Measurements from ENCODE around the gene UBE4A. TPM values are rescaled to one million over a fixed set of nuclear protein-coding genes. Genes with fewer than 3 reads are reported as not detected.

Gene UBE4A
- total and polyA plus RNA-seq, 2 experiments from 2014 or later = 11.8 to 42.2 TPM

- peaks cover 6% of the 10 kb centered on the region; the same call in 2 of the 3 replicates for H3K4me1 Mint-ChIP-seq
- H3K4me3 Mint-ChIP-seq = no peak overlapping the region
- no peak overlapping the region for H3K4me3 ChIP-seq
- H3K4me2 ChIP-seq = no peak overlapping the region
- H3K27me3 Mint-ChIP-seq (ENCODE audit: insufficient read depth, low read depth, poor library complexity) = peaks cover 5% of the 10 kb centered on the region
- H3K27me3 ChIP-seq (ENCODE audit: insufficient read depth) = 0 out of 2 replicates have a peak, but pooled peaks cover 8% of the 10 kb centered on the region
- no peaks in the 10 kb centered on the region for H4K20me1 ChIP-seq (replicated peaks; ENCODE audit: insufficient read depth)
- no peak overlapping the region for H3K27ac ChIP-seq (ENCODE audit: low read depth)
- TF ChIP-seq JUNB (IDR thresholded peaks at IDR 0.05; ENCODE audit: unreplicated experiment) = no peak
- no peak for TF ChIP-seq ZNF462 (CRISPR knock-in tag; IDR thresholded peaks at IDR 0.05)
- TF ChIP-seq EZH2 (IDR thresholded peaks at IDR 0.05; ENCODE audit: low read depth, unreplicated experiment) = no peak
- no peak for TF ChIP-seq ETS1 (IDR thresholded peaks at IDR 0.05)
- TF ChIP-seq STAT1 (IDR thresholded peaks at IDR 0.05; ENCODE audit: unreplicated experiment) = no peak
- no peak for TF ChIP-seq EZH2phosphoT487 (IDR thresholded peaks at IDR 0.05; ENCODE audit: unreplicated experiment)
- no peak for TF ChIP-seq CREB1 (CRISPR knock-in tag; IDR thresholded peaks at IDR 0.05; ENCODE audit: low read depth)
- no peak for TF ChIP-seq POLR2AphosphoS5 (IDR thresholded peaks at IDR 0.05; ENCODE audit: low read depth)
- TF ChIP-seq ZNF114 (CRISPR knock-in tag; IDR thresholded peaks at IDR 0.05) = no peak
- ATAC-seq (no peak), DNase-seq (ENCODE audit: low spot score) (no peak)
- no peaks in the 10 kb centered on the region for H3K79me2 ChIP-seq (replicated peaks; ENCODE audit: insufficient read depth)
- no peaks in the 10 kb centered on the region for H3K4me1 ChIP-seq (ENCODE audit: insufficient read depth)
- no peaks in the 10 kb centered on the region for H3K36me3 Mint-ChIP-seq (ENCODE audit: low read depth)
- no peak overlapping the region for H2AFZ ChIP-seq
- H3F3A ChIP-seq (replicated peaks; ENCODE audit: low read depth) = no peaks in the 10 kb centered on the region
- H3K36me3 ChIP-seq (ENCODE audit: insufficient read depth) = no peaks in the 10 kb centered on the region
- no peak overlapping the region for H3K27ac Mint-ChIP-seq
- H3K9me2 ChIP-seq (ENCODE audit: insufficient read depth) = no peaks in the 10 kb centered on the region
- H3K9me3 Mint-ChIP-seq = no peaks in the 10 kb centered on the region; the same call in 2 of the 3 replicates
Measured at GRCh38 chr11:118349475-118349874, 9.9 kb upstream of the UBE4A start.
